HEK293 (cell line): ENCODE measurements around the gene THAP3.

Source experiments
- CTCF ChIA-PET: fragments of 350-600 bp; formaldehyde crosslinking; extraction: SDS; loops from one replicate; lab custom pipeline; 2021; ENCODE audit warnings: antibody characterized with exemption; lab: Yijun Ruan, JAX
- POLR2A ChIA-PET: fragments of 300-600 bp; formaldehyde crosslinking; extraction: SDS; loops from one replicate; lab custom pipeline; 2020; ENCODE audit warnings: antibody characterized with exemption, inconsistent platforms; lab: Yijun Ruan, JAX
- H3K27ac ChIP-seq: fragments of 200-500 bp; sonication (Bioruptor generic); 2 replicates; pipeline ENCODE4 v1.5.1; 2014; ENCODE audit warnings: low read depth, low read length, control low read depth, inconsistent platforms; ENCODE audit errors: extremely low read depth
- H3K36me3 ChIP-seq, 2 experiments: fragments of 200-500 bp in 1 of 2; sonication (Bioruptor generic) in 1 of 2; 1 replicate in 1 of 2; 2 replicates in 1 of 2; pipeline ENCODE4 v1.5.1; 2014 to 2017; ENCODE audit warnings: inconsistent platforms in 2 of 2, low read length in 2 of 2; ENCODE audit not compliant: control insufficient read depth in 2 of 2, insufficient read depth in 1 of 2
- H3K4me1 ChIP-seq: fragments of 200-500 bp; sonication (Bioruptor generic); 2 replicates; pipeline ENCODE4 v1.5.1; 2014; ENCODE audit warnings: mild to moderate bottlenecking, low read length, inconsistent platforms; ENCODE audit not compliant: control insufficient read depth, insufficient read depth
- H3K4me3 ChIP-seq: 2 replicates; pipeline ENCODE4 v1.5.1; 2011; ENCODE audit warnings: low read depth, mild to moderate bottlenecking, control low read depth, low read length, moderate library complexity
- H3K9me3 ChIP-seq: fragments of 200-500 bp; sonication (Bioruptor generic); 2 replicates; pipeline ENCODE4 v1.5.1; 2014; ENCODE audit warnings: low read depth, low read length, inconsistent platforms; ENCODE audit not compliant: control insufficient read depth, insufficient read depth
- BCL11A ChIP-seq: fragments of 450-650 bp; formaldehyde crosslinking; IDR thresholded peaks from 2 replicates; pipeline ENCODE4 v1.5.1; 2016; ENCODE audit warnings: low read depth, missing biosample characterization, missing genetic modification characterization
- EGR2 ChIP-seq: fragments of 450-650 bp; formaldehyde crosslinking; IDR thresholded peaks from 2 replicates; pipeline ENCODE4 v1.5.1; 2016; ENCODE audit warnings: low read depth, missing biosample characterization, missing genetic modification characterization
- GLI2 ChIP-seq: fragments of 450-650 bp; formaldehyde crosslinking; IDR thresholded peaks from 2 replicates; pipeline ENCODE4; 2017; ENCODE audit warnings: missing biosample characterization, missing genetic modification characterization, low read depth, borderline replicate concordance
- GLI4 ChIP-seq: fragments of 450-650 bp; formaldehyde crosslinking; IDR thresholded peaks from 2 replicates; pipeline ENCODE4 v1.5.1; 2016; ENCODE audit warnings: missing biosample characterization, missing genetic modification characterization
- HIC1 ChIP-seq: fragments of 450-650 bp; formaldehyde crosslinking; IDR thresholded peaks from 2 replicates; pipeline ENCODE4 v1.5.1; 2016; ENCODE audit warnings: missing biosample characterization, missing genetic modification characterization
- IKZF3 ChIP-seq: fragments of 450-650 bp; IDR thresholded peaks from 2 replicates; pipeline ENCODE4 v1.5.0; 2018; ENCODE audit warnings: missing biosample characterization, mild to moderate bottlenecking, missing genetic modification characterization, moderate library complexity
- KLF16 ChIP-seq: fragments of 450-650 bp; formaldehyde crosslinking; IDR thresholded peaks from 2 replicates; pipeline ENCODE4 v1.5.1; 2017; ENCODE audit warnings: missing biosample characterization, missing genetic modification characterization
- PRDM1 ChIP-seq: fragments of 450-650 bp; formaldehyde crosslinking; IDR thresholded peaks from 2 replicates; pipeline ENCODE4; 2016; ENCODE audit warnings: missing biosample characterization, missing genetic modification characterization
- SP2 ChIP-seq: fragments of 450-650 bp; formaldehyde crosslinking; IDR thresholded peaks from 2 replicates; pipeline ENCODE4 v1.5.1; 2016; ENCODE audit warnings: missing biosample characterization, missing genetic modification characterization
- SP3 ChIP-seq: fragments of 450-650 bp; formaldehyde crosslinking; IDR thresholded peaks from 2 replicates; pipeline ENCODE4 v1.5.1; 2016; ENCODE audit warnings: missing biosample characterization, missing genetic modification characterization
- ZBTB17 ChIP-seq: fragments of 450-650 bp; formaldehyde crosslinking; IDR thresholded peaks from 2 replicates; pipeline ENCODE4 v1.5.1; 2016; ENCODE audit warnings: missing biosample characterization, missing genetic modification characterization
- ZFHX2 ChIP-seq: fragments of 450-650 bp; formaldehyde crosslinking; conservative IDR thresholded peaks from 2 replicates; pipeline ENCODE4 v1.5.1; 2016; ENCODE audit warnings: missing biosample characterization, missing genetic modification characterization
- ZNF133 ChIP-seq: fragments of 450-650 bp; formaldehyde crosslinking; IDR thresholded peaks from 2 replicates; pipeline ENCODE4 v1.5.1; 2016; ENCODE audit warnings: missing biosample characterization, missing genetic modification characterization
- ZNF175 ChIP-seq: fragments of 450-650 bp; formaldehyde crosslinking; IDR thresholded peaks from 2 replicates; pipeline ENCODE4 v1.5.1; 2016; ENCODE audit warnings: missing biosample characterization, missing genetic modification characterization
- ZNF239 ChIP-seq: fragments of 450-650 bp; formaldehyde crosslinking; IDR thresholded peaks from 2 replicates; pipeline ENCODE4 v1.5.1; 2016; ENCODE audit warnings: missing biosample characterization, missing genetic modification characterization
- ZNF274 ChIP-seq, 2 experiments: fragments of 200-500 bp in 1 of 2; fragments of 450-650 bp in 1 of 2; sonication (Bioruptor generic) in 1 of 2; formaldehyde crosslinking in 1 of 2; IDR thresholded peaks; 2 replicates each; pipeline versions ENCODE4 v1.5.1 to v1.6.1; 2014 to 2016; ENCODE audit warnings: borderline replicate concordance in 1 of 2, inconsistent platforms in 1 of 2, low read length in 1 of 2, missing biosample characterization in 1 of 2, missing genetic modification characterization in 1 of 2
- ZNF302 ChIP-seq: fragments of 450-650 bp; formaldehyde crosslinking; IDR thresholded peaks from 2 replicates; pipeline ENCODE4 v1.5.1; 2016; ENCODE audit warnings: missing biosample characterization, missing genetic modification characterization, low read depth
- ZNF335 ChIP-seq: fragments of 450-650 bp; formaldehyde crosslinking; conservative IDR thresholded peaks from 2 replicates; pipeline ENCODE4 v1.5.1; 2016; ENCODE audit warnings: missing biosample characterization, missing genetic modification characterization
- ZNF350 ChIP-seq: fragments of 450-650 bp; formaldehyde crosslinking; IDR thresholded peaks from 2 replicates; pipeline ENCODE4 v1.5.0; 2017; ENCODE audit warnings: missing biosample characterization, mild to moderate bottlenecking, missing genetic modification characterization
- ZNF354C ChIP-seq: fragments of 450-650 bp; formaldehyde crosslinking; IDR thresholded peaks from 2 replicates; pipeline ENCODE4 v1.5.1; 2016; ENCODE audit warnings: missing biosample characterization, missing genetic modification characterization, low read depth, borderline replicate concordance
- ZNF670 ChIP-seq: fragments of 450-650 bp; formaldehyde crosslinking; IDR thresholded peaks from 2 replicates; pipeline ENCODE4 v1.5.1; 2016; ENCODE audit warnings: missing biosample characterization, missing genetic modification characterization, low read depth
- ZNF791 ChIP-seq: fragments of 450-650 bp; formaldehyde crosslinking; IDR thresholded peaks from 2 replicates; pipeline ENCODE4 v1.5.1; 2016; ENCODE audit warnings: missing biosample characterization, missing genetic modification characterization
- ZNF792 ChIP-seq: fragments of 450-650 bp; formaldehyde crosslinking; IDR thresholded peaks from 2 replicates; pipeline ENCODE4 v1.5.1; 2016; ENCODE audit warnings: missing biosample characterization, missing genetic modification characterization
- ZNF843 ChIP-seq: fragments of 450-650 bp; formaldehyde crosslinking; IDR thresholded peaks from 2 replicates; pipeline ENCODE4 v1.5.1; 2016; ENCODE audit warnings: missing biosample characterization, missing genetic modification characterization
- ZSCAN4 ChIP-seq: fragments of 450-650 bp; formaldehyde crosslinking; IDR thresholded peaks from 2 replicates; pipeline ENCODE4 v1.5.1; 2017; ENCODE audit warnings: missing biosample characterization, missing genetic modification characterization
- ZXDB ChIP-seq: fragments of 450-650 bp; formaldehyde crosslinking; IDR thresholded peaks from 2 replicates; pipeline ENCODE4 v1.5.1; 2016; ENCODE audit warnings: missing biosample characterization, missing genetic modification characterization
- TF ChIP-seq, protein P1 (sequence below): fragments of 450-650 bp; formaldehyde crosslinking; IDR thresholded peaks from 2 replicates; pipeline ENCODE4 v1.5.1; 2016; ENCODE audit warnings: missing biosample characterization, missing genetic modification characterization

THAP3 gene

GRCh38 chr1:6627031-6627430, 2.4 kb downstream of the THAP3 start:
- Histone ChIP-seq H3K36me3 (peaks cover 26 to 78% of the 10 kb centered on the region in 2 experiments; a peak in 2 of 3 replicates), H3K4me3 (no peak overlapping the region)
- CTCF ChIA-PET: interaction anchor here (0.6 to 1.0 kb wide), 2 partner anchors 8 to 69 kb away, joined by 3 to 4 read pairs; no protein-coding TSS in a partner anchor
- TF ChIP-seq BCL11A (tag by site-specific recombination): no peak
- no peak for TF ChIP-seq IKZF3 (tag by site-specific recombination)
- TF ChIP-seq, all 188 proteins: peak for 0
- Histone ChIP-seq H3K27ac (no peak overlapping the region), H3K9me3 (no peaks in the 10 kb centered on the region), H3K4me1 (no peaks in the 10 kb centered on the region)
- POLR2A ChIA-PET: no interaction called here

- CTCF ChIA-PET: interaction anchor here (0.6 to 1.1 kb wide), 3 partner anchors 18 to 683 kb away, joined by 3 to 6 read pairs (median 3); no protein-coding TSS in a partner anchor
- H3K36me3 ChIP-seq: peaks cover 26 to 78% of the 10 kb centered on the region in 2 experiments; a peak in 2 of 3 replicates
These were observed 3.3 kb downstream of the THAP3 start for GRCh38 chr1:6627841-6628545.

DNA sequence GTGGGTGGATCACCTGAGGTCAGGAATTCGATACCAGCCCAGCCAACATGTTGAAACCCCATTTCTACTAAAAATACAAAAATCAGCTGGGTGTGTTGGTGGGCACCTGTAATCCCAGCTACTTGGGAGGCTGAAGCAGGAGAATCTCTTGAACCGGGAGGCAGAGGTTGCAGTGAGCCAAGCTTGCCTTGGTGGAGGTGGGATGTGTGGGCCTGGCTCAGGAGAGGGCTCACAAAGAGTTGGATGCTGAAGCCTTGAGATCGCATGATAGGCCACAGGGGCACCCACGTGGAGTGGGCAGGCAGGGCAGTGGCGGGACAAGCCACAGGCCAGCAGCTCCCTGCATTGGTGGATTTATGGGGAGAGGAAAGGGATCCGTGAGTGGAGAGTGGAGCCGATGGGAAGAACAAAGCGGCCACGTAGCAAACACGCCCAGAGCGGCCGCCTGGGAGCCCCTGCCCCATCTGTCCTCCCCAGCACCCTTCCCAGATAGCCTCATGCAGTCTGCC, 4.4 kb downstream of the THAP3 start:
- ChIA-PET POLR2A (no interaction called here), CTCF (no interaction called here)
- peaks cover 31 to 78% of the 10 kb centered on the region in 2 experiments; a peak in 2 of 3 replicates for H3K36me3 ChIP-seq
- H3K4me1 ChIP-seq: no peaks in the 10 kb centered on the region
- no peak for TF ChIP-seq ZNF175
- no peak for TF ChIP-seq ZSCAN4 (tag by site-specific recombination)
- TF ChIP-seq ZNF791 (tag by site-specific recombination): no peak
- TF ChIP-seq EGR2 (tag by site-specific recombination): peak; percentile 81
- peak; percentile 54 for TF ChIP-seq ZFHX2
- no peak for TF ChIP-seq ZNF843 (tag by site-specific recombination)
- TF ChIP-seq SP2 (tag by site-specific recombination): no peak
- H3K9me3 ChIP-seq: no peaks in the 10 kb centered on the region
- H3K27ac ChIP-seq: no peak overlapping the region
- H3K4me3 ChIP-seq: no peak overlapping the region

More at GRCh38 chr1:6627841-6628545, 3.3 kb downstream of the THAP3 start:
- H3K4me1 ChIP-seq: no peaks in the 10 kb centered on the region
- no peak overlapping the region for H3K27ac ChIP-seq
- POLR2A ChIA-PET: no interaction called here
- TF ChIP-seq ZNF133 (tag by site-specific recombination) (no peak), HIC1 (tag by site-specific recombination) (no peak), ZNF335 (tag by site-specific recombination) (no peak), ZNF670 (tag by site-specific recombination) (no peak), ZNF302 (tag by site-specific recombination) (no peak), ZNF239 (no peak), ZBTB17 (tag by site-specific recombination) (no peak), ZXDB (tag by site-specific recombination) (no peak), ZNF354C (tag by site-specific recombination) (no peak), ZNF792 (tag by site-specific recombination) (no peak), GLI2 (tag by site-specific recombination) (no peak), SP3 (no peak), ZNF274 (IDR thresholded peaks at IDR 0.05; ENCODE audit: low read length) (no peak), ZNF274 (tag by site-specific recombination; IDR thresholded peaks at IDR 0.05; ENCODE audit: borderline replicate concordance) (no peak), GLI4 (tag by site-specific recombination) (no peak), IKZF3 (tag by site-specific recombination) (no peak), KLF16 (no peak), EGR2 (tag by site-specific recombination) (no peak), PRDM1 (tag by site-specific recombination) (no peak), ZNF350 (tag by site-specific recombination) (no peak)
- TF ChIP-seq, protein P1, sequence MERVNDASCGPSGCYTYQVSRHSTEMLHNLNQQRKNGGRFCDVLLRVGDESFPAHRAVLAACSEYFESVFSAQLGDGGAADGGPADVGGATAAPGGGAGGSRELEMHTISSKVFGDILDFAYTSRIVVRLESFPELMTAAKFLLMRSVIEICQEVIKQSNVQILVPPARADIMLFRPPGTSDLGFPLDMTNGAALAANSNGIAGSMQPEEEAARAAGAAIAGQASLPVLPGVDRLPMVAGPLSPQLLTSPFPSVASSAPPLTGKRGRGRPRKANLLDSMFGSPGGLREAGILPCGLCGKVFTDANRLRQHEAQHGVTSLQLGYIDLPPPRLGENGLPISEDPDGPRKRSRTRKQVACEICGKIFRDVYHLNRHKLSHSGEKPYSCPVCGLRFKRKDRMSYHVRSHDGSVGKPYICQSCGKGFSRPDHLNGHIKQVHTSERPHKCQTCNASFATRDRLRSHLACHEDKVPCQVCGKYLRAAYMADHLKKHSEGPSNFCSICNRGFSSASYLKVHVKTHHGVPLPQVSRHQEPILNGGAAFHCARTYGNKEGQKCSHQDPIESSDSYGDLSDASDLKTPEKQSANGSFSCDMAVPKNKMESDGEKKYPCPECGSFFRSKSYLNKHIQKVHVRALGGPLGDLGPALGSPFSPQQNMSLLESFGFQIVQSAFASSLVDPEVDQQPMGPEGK (tag by site-specific recombination): no peak
- TF ChIP-seq, all 188 proteins: peak for 0
- H3K9me3 ChIP-seq: no peaks in the 10 kb centered on the region
- H3K4me3 ChIP-seq: no peak overlapping the region
